ENCODE data around the gene SLC7A8. TPM values are rescaled to one million over a fixed set of nuclear protein-coding genes. Genes with fewer than 3 reads are reported as not detected.

SLC7A8 gene
- total and polyA plus RNA-seq, 10 of the 15 experiments (the other 5 are each of a cell fraction or from before 2014, with no cell fraction given) = 0.06 to 0.28 (median 0.21) TPM; not detected in 7

DNA sequence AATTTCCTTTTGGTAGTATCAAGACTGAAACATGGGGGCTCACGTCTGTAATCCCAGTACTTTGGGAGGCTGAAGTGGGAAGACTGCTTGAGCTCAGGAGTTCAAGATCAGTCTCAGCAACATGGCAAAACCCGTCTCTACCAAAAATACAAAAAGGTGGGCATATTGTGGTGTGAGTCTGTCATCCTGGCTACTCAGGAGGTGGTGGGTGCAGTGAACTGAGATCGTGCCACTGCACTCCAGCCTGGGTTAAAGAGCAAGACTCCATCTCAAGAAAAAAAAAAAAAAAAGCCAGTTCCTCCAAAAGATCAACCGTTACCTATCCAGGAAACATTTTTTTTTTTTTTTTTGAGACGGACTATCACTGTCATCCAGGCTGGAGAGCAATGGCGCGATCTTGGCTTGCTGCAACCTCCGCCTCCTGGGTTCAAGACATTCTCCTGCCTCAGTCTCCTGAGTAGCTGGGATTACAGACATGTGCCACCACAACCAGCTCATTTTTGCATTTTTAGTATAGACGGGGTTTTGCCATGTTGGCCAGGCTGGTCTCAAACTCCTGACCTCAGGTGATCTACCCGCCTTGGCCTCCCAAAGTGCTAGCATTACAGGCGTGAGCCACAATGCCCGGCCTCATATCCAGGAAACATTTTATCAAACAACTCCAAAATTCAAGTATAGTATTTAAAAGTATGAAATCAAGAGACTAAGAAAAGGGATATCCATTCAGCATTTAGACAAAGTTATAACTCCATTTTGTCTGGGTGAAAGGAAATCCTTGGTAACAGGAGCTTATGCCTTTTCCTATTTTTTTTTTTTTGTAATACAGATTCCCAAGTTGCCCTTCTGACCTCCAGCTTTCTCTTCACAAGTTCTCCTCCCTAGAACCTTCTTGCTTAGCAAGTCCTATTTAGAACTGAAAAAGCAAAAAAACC lies 91.9 kb downstream of the SLC7A8 start:
- Histone ChIP-seq H3K9me3 (replicated peaks; ENCODE audit: control insufficient read depth, insufficient read depth, low read length) (no peaks in the 10 kb centered on the region), H2AFZ (ENCODE audit: control insufficient read depth, low read depth, low read length) (no peak overlapping the region), H3K4me2 (ENCODE audit: control insufficient read depth, insufficient read depth) (no peak overlapping the region), H3K36me3 (ENCODE audit: control insufficient read depth in 2 of 2, insufficient read depth in 2 of 2, low read length in 1 of 2) (peaks cover 3 to 28% of the 10 kb centered on the region in 2 experiments), H3K79me2 (ENCODE audit: control insufficient read depth, insufficient read depth, low read length) (peaks cover 44% of the 10 kb centered on the region), H4K20me1 (ENCODE audit: control insufficient read depth, insufficient read depth) (0 out of 2 replicates have a peak, but pooled peaks cover 7% of the 10 kb centered on the region), H3K9ac (ENCODE audit: control insufficient read depth, insufficient read depth, low read length) (no peak overlapping the region), H3K4me1 (ENCODE audit: control insufficient read depth, insufficient read depth, low read length) (no peaks in the 10 kb centered on the region; the same call in 1 of the 2 replicates), H3K27me3 (replicated peaks in 1 of 2; ENCODE audit: control insufficient read depth in 2 of 2, insufficient read depth in 2 of 2, low read length in 1 of 2) (no peaks in the 10 kb centered on the region), H3K27ac (ENCODE audit: control insufficient read depth, insufficient read depth) (no peak overlapping the region; the same call in 1 of the 2 replicates), H3K4me3 (no peak overlapping the region)
- SMC1A ChIA-PET (ENCODE audit: uncharacterized antibody, unreplicated experiment) = interaction anchor here (0.6 to 2.3 kb wide), 8 partner anchors 8 to 122 kb away, joined by 3 to 11 read pairs (median 5); no protein-coding TSS in a partner anchor
- in situ Hi-C loops (cut with MboI) (no loop called here), intact Hi-C loops (cut with micrococcal nuclease; ENCODE audit: unreplicated experiment) (no loop called here)
- FAIRE-seq (no peak), ATAC-seq (no peak), DNase-seq (ENCODE audit: low read depth, low spot score) (no peak)
- CTCF ChIA-PET = interaction anchor here (0.7 to 5.3 kb wide), 11 partner anchors 11 to 707 kb away, joined by 3 to 60 read pairs (median 6); partner anchors contain the start of gene NGDN
- WGBS (ENCODE audit: insufficient coverage, insufficient replicate concordance, low lambda C conversion rate, missing lambda C conversion rate) = 87% methylated on average over 11 of the region's 12 CpGs
- BruUV-seq (replicated peaks) = no TSS peak
- RAD21 ChIA-PET (ENCODE audit: unreplicated experiment) = interaction anchor here (1.6 kb wide), 1 partner anchor 23 kb away, joined by 6 read pairs; no protein-coding TSS in a partner anchor
- POLR2A ChIA-PET = interaction anchor here (0.6 to 1.7 kb wide), 5 partner anchors 23 to 491 kb away, joined by 3 to 6 read pairs (median 4); partner anchors contain the start of gene HOMEZ
- TF ChIP-seq, protein P1, sequence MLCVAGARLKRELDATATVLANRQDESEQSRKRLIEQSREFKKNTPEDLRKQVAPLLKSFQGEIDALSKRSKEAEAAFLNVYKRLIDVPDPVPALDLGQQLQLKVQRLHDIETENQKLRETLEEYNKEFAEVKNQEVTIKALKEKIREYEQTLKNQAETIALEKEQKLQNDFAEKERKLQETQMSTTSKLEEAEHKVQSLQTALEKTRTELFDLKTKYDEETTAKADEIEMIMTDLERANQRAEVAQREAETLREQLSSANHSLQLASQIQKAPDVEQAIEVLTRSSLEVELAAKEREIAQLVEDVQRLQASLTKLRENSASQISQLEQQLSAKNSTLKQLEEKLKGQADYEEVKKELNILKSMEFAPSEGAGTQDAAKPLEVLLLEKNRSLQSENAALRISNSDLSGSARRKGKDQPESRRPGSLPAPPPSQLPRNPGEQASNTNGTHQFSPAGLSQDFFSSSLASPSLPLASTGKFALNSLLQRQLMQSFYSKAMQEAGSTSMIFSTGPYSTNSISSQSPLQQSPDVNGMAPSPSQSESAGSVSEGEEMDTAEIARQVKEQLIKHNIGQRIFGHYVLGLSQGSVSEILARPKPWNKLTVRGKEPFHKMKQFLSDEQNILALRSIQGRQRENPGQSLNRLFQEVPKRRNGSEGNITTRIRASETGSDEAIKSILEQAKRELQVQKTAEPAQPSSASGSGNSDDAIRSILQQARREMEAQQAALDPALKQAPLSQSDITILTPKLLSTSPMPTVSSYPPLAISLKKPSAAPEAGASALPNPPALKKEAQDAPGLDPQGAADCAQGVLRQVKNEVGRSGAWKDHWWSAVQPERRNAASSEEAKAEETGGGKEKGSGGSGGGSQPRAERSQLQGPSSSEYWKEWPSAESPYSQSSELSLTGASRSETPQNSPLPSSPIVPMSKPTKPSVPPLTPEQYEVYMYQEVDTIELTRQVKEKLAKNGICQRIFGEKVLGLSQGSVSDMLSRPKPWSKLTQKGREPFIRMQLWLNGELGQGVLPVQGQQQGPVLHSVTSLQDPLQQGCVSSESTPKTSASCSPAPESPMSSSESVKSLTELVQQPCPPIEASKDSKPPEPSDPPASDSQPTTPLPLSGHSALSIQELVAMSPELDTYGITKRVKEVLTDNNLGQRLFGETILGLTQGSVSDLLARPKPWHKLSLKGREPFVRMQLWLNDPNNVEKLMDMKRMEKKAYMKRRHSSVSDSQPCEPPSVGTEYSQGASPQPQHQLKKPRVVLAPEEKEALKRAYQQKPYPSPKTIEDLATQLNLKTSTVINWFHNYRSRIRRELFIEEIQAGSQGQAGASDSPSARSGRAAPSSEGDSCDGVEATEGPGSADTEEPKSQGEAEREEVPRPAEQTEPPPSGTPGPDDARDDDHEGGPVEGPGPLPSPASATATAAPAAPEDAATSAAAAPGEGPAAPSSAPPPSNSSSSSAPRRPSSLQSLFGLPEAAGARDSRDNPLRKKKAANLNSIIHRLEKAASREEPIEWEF (IDR thresholded peaks at IDR 0.05; ENCODE audit: insufficient replicate concordance, low read depth, low read length) = no peak
- TF ChIP-seq POU2F2 (IDR thresholded peaks at IDR 0.05; ENCODE audit: borderline replicate concordance, low read depth, low read length) = no peak
- no peak for TF ChIP-seq LARP7 (IDR thresholded peaks at IDR 0.05)
- TF ChIP-seq, protein P2, sequence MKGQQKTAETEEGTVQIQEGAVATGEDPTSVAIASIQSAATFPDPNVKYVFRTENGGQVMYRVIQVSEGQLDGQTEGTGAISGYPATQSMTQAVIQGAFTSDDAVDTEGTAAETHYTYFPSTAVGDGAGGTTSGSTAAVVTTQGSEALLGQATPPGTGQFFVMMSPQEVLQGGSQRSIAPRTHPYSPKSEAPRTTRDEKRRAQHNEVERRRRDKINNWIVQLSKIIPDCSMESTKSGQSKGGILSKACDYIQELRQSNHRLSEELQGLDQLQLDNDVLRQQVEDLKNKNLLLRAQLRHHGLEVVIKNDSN (IDR thresholded peaks at IDR 0.05; ENCODE audit: borderline replicate concordance, extremely low read length, insufficient read depth, low read depth, low read length) = no peak
- no peak for TF ChIP-seq RELA (IDR thresholded peaks at IDR 0.05; ENCODE audit: borderline replicate concordance, partially characterized antibody)
- no peak for TF ChIP-seq SMARCA5 (IDR thresholded peaks at IDR 0.05)
- no peak for TF ChIP-seq NR2C2 (IDR thresholded peaks at IDR 0.05; ENCODE audit: borderline replicate concordance, control insufficient read depth, insufficient read length, low read depth)
- TF ChIP-seq RBBP5 (conservative IDR thresholded peaks at IDR 0.05) = no peak
- no peak for TF ChIP-seq CHD2 (IDR thresholded peaks at IDR 0.05; ENCODE audit: borderline replicate concordance, low read depth, low read length)
- TF ChIP-seq, protein P3, sequence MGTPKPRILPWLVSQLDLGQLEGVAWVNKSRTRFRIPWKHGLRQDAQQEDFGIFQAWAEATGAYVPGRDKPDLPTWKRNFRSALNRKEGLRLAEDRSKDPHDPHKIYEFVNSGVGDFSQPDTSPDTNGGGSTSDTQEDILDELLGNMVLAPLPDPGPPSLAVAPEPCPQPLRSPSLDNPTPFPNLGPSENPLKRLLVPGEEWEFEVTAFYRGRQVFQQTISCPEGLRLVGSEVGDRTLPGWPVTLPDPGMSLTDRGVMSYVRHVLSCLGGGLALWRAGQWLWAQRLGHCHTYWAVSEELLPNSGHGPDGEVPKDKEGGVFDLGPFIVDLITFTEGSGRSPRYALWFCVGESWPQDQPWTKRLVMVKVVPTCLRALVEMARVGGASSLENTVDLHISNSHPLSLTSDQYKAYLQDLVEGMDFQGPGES (IDR thresholded peaks at IDR 0.05) = no peak
- no peak for TF ChIP-seq PAX5 (IDR thresholded peaks at IDR 0.05; ENCODE audit: borderline replicate concordance, low read depth, low read length)
- TF ChIP-seq ZNF217 (IDR thresholded peaks at IDR 0.05) = no peak
- no peak for TF ChIP-seq YY1 (IDR thresholded peaks at IDR 0.05; ENCODE audit: low read depth, low read length)
- TF ChIP-seq, protein P4, sequence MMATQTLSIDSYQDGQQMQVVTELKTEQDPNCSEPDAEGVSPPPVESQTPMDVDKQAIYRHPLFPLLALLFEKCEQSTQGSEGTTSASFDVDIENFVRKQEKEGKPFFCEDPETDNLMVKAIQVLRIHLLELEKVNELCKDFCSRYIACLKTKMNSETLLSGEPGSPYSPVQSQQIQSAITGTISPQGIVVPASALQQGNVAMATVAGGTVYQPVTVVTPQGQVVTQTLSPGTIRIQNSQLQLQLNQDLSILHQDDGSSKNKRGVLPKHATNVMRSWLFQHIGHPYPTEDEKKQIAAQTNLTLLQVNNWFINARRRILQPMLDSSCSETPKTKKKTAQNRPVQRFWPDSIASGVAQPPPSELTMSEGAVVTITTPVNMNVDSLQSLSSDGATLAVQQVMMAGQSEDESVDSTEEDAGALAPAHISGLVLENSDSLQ (IDR thresholded peaks at IDR 0.05) = no peak

Data from GM12878 (cell line).